C4-2B (cell line): ENCODE data around the gene SCAI.
"Not testable (repeated sequence)": the region's sequence is repeated elsewhere in the genome, so short reads cannot be mapped to it uniquely, and the experiment has no call there.

Experiments used
- H3K27ac ChIP-seq: fragments of 450-650 bp; 2 replicates; pipeline ENCODE4 v1.5.1; 2017
- CTCF ChIP-seq: fragments of 450-650 bp; conservative IDR thresholded peaks from 2 replicates; pipeline ENCODE4 v1.5.1; 2017; ENCODE audit warnings: mild to moderate bottlenecking
- ZFX ChIP-seq: fragments of 450-650 bp; IDR thresholded peaks from 2 replicates; pipeline ENCODE4 v1.6.1; 2017

The SCAI gene

GRCh38 chr9:124964604-124965003, 178.7 kb downstream of the SCAI start:
- H3K27ac ChIP-seq = no peak overlapping the region
- TF ChIP-seq ZFX (no peak), CTCF (no peak)

GRCh38 chr9:124964056-124964455, 179.3 kb downstream of the SCAI start:
- TF ChIP-seq CTCF (no peak), ZFX (no peak)
- H3K27ac ChIP-seq = no peak overlapping the region

GRCh38 chr9:124960409-124960752, 182.9 kb downstream of the SCAI start:
- TF ChIP-seq CTCF (no peak), ZFX (no peak)
- no peak overlapping the region for H3K27ac ChIP-seq

GRCh38 chr9:124959671-124960408, 183.5 kb downstream of the SCAI start:
- H3K27ac ChIP-seq = not testable (repeated sequence)

- H3K27ac ChIP-seq = no peak overlapping the region
- TF ChIP-seq CTCF (no peak), ZFX (no peak)
These were observed 189.1 kb downstream of the SCAI start for GRCh38 chr9:124954255-124954654.

GRCh38 chr9:124950050-124950718, 193.1 kb downstream of the SCAI start:
- no peak overlapping the region for H3K27ac ChIP-seq

GRCh38 chr9:124949387-124949786, 193.9 kb downstream of the SCAI start:
- no peak for TF ChIP-seq ZFX
- TF ChIP-seq CTCF = no peak
- no peak overlapping the region for H3K27ac ChIP-seq

More at GRCh38 chr9:124950050-124950718, 193.1 kb downstream of the SCAI start:
- TF ChIP-seq ZFX (no peak), CTCF (no peak)
